Daoy (cell line): ENCODE data around the gene SCD5. TPM values are rescaled to one million over a fixed set of nuclear protein-coding genes. Genes with fewer than 3 reads are reported as not detected.

Source experiments
- DNase-seq: peaks from one replicate; pipeline ENCODE4 v3.0.0-alpha.2; 2015; ENCODE audit warnings: low read depth
- total RNA-seq: library from RNA; depleted of rRNA; stranded (reverse); fragments of >200 nt; shearing (Covaris generic); gene quantifications from 2 replicates; pipeline ENCODE4 v1.2.3, GENCODE V29; 2014

The SCD5 gene
- total RNA-seq, 1 experiment from 2014 or later = 6.6 TPM

GRCh38 chr4:82726596-82726995 lies 72.0 kb downstream of the SCD5 start:
- DNase-seq = no peak

GRCh38 chr4:82721819-82722423 lies 76.7 kb downstream of the SCD5 start:
- no peak for DNase-seq

GRCh38 chr4:82718162-82718940 lies 80.2 kb downstream of the SCD5 start:
- no peak for DNase-seq

DNA sequence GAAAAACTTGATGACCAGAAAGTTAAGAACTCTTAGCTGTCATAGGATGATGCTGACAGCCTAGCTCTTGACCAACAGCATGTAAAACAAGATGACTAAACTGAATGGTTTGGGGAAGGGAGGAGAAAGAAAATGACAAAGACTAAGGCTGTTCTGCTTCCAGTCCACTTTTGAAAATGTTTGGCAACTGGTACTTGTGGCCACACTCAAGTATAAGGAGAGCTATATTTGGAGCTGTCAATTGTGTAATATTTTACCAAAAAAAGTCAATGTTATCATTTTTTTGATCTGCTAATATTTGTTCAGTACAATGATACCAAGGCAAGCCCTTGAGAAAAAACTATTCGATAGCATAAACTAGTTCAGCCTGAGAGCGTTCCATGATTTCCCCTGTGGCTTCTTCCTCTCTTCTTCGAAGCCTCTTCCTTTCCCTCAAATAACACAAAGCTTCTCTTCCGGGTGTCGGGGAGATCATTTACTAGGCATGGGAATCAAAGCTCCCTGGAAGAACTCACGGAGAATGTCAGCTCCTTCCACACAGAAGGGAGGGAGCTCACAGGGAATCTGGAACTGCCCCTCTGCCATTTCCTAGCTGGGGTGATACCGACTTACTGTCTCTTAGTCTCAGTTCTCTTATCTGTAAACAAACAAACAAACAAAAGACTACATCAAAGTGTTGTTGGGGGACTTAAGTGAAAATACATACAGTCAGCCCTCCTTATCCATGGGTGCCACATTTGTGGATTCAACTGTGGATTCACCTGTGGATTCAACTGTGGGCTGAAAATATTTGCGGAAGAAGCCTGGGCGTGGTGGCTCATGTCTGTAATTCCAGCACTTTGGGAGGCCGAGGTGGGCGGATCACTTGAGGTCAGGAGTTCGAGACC lies 82.6 kb downstream of the SCD5 start:
- DNase-seq = no peak

DNA sequence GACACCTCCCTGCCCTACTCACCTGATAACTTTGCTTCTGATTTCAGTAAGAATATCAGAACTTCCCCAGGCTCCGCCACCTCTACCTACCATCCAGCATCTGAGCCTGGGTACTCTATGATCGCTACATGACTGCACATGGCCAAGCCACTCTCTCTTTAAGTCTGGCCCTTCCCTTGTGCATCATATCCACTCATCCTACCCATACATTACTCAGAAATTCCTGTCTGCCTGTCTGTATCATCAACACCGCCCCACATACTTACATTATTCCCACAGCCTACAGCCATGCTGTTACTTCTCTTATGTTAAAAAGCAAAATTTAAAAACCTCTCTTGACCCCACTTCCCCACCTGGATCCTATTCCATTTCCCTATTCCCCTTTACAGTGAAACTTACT lies 84.7 kb downstream of the SCD5 start:
- DNase-seq = no peak

DNA sequence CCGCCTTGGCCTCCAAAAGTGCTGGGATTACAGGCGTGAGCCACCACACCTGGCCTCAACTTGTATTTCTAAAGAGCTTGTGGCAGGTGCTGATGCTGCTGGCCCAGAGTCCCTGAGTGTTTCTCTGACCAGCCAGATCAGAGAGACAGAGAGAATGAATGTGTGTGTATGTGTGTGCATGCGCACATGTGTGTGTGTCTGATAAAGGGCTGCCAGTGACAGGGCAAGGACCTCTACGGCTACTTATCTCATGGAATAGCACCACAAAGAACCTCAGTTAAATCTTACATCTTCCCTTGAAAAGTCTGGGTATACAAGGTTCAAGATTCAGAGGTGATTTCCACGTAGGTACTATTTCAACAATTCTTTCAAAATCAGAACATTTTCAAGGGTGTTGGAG lies 86.0 kb downstream of the SCD5 start:
- DNase-seq = no peak

- DNase-seq = no peak
Observed at GRCh38 chr4:82711158-82711785, 87.3 kb downstream of the SCD5 start.

- DNase-seq = no peak
Observed at GRCh38 chr4:82710197-82710929, 88.2 kb downstream of the SCD5 start.

GRCh38 chr4:82708982-82709381 lies 89.6 kb downstream of the SCD5 start:
- DNase-seq = no peak

- no peak for DNase-seq
Observed at GRCh38 chr4:82706349-82707000, 92.1 kb downstream of the SCD5 start.

DNA sequence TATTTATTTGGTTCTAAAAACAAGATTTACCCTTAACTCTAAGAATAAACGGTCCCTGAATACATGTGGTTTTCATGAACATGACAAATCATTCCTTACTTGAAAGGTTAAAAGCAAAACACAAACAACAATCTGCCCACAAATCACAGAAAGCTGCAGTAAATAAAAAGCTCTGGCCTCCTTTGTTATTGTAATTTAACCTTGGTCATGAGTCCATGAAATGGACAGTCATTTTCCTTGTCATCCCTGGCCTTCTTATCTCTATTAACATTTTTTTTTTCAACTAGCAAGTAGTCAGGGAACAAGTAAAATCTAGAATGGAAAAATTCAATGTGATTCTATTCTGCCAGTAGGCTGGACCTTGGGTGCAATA lies 92.7 kb downstream of the SCD5 start:
- DNase-seq = no peak

GRCh38 chr4:82705169-82705927 lies 93.2 kb downstream of the SCD5 start:
- DNase-seq = no peak

DNA sequence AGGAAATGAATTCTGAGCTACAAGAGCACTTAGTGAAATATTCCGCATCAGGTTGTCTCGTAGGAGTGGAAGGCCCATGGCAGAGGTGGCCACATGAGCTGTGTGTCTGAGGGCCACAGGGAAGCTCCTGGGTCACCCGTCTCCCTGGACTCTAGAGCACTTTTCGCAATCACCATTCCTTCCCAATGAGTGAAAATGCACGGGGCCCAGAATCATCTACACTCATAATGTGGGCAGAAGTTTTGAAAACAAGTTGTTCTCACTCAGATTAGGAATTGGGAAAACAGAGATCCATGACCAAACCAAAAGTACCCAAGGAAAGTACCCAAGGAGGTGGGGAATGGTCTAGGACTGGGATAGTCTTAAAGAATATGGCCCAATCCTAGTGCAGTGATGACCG lies 94.4 kb downstream of the SCD5 start:
- DNase-seq = no peak

GRCh38 chr4:82698412-82698811 lies 100.2 kb downstream of the SCD5 start:
- no peak for DNase-seq

DNA sequence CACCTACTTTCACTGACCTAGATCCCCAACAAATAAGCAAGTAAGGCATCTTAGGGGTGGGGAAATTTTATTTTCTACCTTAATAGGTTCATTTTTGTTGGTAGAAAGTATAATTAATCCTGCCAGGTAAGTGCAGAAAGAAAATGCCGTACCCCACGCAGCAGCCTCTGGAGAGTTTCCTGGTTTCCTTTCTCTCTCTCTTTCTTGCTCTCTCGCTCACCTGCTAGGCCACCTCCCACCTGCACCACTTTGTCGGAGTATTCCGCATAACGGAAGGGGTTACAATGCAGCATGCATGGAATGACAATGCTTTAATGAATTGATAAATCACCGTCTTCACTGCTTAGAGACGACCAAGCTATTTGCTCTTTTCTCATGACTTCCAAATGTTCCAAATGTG lies 101.0 kb downstream of the SCD5 start:
- DNase-seq = no peak

DNA sequence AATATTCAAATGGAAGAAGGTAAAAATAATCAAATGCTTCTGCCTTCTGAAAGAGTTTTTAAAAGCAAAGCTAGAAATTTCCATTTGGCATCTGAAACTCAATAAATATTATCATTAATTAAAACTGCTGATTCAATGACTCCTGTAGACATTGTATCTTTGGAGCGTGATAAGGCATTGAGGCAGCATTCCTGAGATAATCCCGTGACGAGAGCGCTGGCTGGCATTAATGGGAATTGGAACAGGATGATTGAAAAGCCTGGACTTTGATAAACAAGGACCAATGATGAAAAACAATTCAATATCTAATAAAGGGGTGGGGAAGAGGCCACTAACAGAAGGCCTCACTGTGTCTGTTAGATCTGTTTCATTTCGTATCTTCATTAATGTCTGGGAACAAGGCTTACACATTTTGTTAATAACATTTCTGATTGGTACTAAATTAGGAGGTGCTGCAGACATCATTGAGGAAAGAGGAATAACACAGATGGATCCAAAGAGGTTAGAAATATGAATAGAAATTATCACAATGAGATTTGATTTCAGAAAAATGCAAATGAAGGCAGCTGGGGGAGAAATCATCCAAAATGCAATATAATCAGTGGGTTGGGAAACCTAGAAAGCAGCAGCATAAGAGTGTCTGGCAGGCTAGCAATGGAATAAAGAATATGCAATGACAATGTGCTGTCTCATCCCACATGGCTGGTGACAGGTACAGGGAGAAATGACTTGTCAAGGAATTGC lies 102.3 kb downstream of the SCD5 start:
- no peak for DNase-seq

DNA sequence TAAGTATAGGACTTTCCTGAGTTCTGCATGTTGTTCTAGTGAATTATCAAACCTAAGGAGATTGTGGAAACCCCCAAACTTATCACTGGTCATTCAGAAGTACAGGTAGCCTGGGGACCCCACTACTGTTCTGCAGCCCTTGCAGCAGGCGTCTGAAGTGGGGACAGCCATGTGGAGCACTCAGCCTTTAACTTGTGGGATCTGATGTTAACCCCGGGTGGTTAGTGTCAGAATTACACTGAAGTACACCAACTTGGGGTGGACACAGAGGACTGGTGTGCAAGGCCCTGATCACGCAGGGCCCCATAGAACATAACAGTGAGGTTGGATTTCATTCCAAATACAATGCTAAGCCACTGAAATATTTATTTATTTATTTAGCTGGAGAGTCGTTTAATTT lies 103.7 kb downstream of the SCD5 start:
- no peak for DNase-seq

DNA sequence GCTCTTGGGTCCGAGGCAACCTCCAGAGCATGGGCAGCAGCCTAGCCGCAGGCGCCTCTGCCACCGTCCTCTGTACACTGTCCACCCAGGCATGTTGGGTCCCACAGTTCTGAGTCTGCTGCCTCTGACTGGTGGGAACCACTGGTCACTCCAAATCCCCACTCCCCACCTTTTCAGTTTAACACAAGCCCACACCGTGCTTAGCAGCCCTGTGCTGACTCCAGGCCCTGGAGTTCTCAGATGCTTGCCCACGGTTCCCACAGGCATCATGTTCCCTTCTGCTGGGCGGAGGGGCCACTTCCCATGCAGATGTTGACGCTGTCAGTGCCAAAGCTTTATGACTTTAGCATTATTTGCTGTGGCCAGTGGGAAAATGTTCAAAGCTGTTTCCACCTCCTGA lies 104.5 kb downstream of the SCD5 start:
- DNase-seq = no peak

DNA sequence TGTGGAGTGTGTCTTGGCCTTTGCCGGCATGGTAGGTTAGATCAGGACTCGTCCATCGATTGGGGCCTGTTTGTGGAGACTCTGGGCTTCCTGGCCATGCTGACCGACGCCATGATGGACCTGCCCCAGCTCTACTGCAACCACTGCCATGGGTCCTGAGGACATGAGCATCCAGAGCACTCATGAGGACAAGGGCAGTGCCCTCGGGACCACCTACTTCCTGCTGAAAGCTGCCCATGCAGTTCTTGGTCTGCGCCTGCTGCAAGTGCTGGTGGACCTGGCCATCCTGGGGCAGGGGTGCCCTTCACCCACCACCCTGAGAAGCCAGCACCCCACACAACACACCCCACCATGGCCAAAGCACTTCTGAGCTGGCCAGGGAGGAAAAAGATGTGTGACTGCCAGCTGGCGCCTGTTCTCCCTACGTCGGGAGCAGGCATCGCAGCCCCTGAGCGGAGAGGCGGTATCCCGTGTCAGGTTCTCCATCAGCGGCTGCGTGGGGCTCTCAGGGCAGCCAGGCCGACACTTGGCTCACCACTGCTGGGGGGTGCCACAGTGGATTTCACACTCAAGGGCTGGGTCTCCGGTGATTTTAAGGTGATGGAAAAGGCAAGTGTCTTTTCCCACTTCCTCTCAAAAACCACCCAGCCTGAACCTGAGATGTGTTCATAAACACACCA lies 106.4 kb downstream of the SCD5 start:
- no peak for DNase-seq
